Measurements from ENCODE around the gene EIF2AK3.
A peak's percentile ranks its signal among the peaks of the same experiment; 100 is the strongest.
"Not testable (repeated sequence)": the region's sequence is repeated elsewhere in the genome, so short reads cannot be mapped to it uniquely, and the experiment has no call there.

Gene EIF2AK3

DNA sequence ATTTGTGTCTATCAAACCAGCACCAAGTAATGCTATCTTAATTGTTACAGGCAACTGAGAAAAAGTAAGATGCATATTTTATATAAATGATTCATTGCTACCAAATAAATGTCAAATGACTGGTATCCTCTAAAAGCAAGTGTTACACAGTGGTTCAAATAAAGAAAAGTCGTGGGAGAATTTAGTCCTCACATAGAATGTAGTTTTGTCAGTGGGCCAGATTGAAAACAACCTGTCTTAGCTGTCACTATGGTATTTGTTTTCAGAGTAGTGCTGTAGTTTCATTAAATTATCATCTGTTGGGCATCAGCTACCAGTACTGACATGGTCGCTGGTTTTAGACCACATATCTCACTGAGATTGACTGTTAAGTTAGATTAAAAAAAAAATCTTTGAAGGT, 10.2 kb upstream of the EIF2AK3 start:
- DNase-seq (ENCODE audit: low read depth in 2 of 2) = no peak

DNA sequence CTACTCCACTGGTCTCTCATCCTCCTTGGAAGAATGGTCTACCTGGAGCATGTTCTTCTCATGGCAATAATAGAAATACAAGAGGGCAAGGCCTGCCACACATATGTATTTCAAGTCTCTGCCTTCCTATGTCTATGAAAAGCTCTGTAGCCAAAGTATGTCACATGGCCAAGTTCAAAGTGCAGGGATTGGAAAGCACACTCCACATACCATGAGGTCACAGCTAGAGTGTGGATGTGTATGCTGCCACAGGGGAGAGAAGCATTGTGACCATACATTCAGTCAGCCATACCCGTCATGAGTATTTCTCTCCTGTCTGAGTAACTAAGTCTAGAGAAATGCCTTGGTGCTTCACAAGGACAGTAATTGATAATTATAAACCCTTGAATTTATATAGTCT, 8.8 kb upstream of the EIF2AK3 start:
- DNase-seq (ENCODE audit: low read depth in 2 of 2) = no peak

DNA sequence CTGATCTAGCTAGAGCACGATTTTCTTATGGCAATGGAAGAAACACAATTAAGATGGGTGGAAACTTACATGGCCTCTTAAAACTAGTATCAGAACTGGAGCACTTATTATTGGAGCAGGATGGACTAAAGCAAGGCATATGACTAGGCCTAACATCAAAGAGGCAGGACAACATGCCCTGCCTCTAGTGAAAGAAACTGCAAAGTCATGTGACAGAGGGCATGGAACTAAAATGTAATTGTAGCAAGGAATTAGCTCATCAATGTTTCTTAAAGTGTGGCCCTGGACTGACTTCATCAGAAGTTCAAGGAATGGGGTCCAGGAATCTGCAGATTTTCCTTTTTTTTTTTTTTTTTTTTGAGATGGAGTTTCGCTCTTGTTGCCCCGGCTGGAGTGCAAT, 5.3 kb upstream of the EIF2AK3 start:
- DNase-seq (ENCODE audit: low read depth in 2 of 2) = no peak

DNA sequence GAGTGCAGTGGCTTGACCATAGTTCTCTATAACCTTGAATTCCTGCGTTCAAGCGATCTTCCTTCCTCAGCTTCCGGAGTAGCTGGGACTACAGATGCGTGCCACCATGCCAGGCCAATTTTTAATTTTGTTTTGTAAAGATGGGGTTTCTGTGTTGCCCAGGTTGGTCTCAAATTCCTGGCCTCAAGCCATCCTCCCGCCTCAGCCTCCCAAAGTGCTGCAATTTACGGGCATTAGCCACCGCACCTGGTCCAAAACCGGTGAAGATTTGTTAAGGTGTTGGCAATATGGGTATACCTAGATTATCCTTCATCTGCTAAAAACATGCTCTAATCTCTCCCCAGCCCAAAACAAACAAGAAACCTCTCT, 1.3 kb upstream of the EIF2AK3 start:
- no peak for DNase-seq (ENCODE audit: low read depth in 2 of 2)

DNA sequence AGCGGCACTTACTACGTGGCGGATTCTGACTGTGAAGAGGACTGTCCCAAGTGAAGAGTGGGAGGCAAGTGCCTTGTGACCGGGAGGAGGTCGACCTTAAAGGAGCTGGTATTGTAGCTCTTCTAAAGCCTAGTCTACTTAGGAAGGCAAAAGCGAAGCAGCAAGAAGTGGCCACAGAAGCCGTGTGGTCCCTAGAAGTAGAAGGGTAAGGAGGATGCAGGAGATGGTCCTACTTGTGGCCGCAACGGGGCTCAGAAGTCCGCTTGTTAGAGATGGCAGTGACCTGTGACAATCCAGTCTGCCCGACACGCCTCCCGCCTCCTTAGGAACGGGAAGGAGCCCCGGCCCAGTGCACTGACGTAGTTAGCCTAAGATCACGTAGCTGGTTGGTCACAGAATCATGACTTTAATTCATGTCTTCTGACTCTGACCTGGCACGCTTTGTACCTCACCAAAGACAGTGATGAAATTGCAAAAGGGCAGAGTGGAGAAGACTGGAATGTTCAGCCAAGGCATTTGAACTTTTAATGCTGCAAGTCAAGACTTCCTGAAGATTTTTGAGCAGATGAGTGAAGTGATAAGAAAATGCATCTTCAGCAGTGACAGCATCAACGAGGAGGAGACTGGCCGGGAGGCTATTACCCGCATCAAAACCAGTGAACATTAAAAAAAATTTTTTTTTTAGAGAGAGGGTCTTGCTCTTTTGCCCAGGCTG, 749 bp upstream of the EIF2AK3 start:
- DNase-seq (ENCODE audit: low read depth in 2 of 2) = peak; percentile 27 to 37

DNA sequence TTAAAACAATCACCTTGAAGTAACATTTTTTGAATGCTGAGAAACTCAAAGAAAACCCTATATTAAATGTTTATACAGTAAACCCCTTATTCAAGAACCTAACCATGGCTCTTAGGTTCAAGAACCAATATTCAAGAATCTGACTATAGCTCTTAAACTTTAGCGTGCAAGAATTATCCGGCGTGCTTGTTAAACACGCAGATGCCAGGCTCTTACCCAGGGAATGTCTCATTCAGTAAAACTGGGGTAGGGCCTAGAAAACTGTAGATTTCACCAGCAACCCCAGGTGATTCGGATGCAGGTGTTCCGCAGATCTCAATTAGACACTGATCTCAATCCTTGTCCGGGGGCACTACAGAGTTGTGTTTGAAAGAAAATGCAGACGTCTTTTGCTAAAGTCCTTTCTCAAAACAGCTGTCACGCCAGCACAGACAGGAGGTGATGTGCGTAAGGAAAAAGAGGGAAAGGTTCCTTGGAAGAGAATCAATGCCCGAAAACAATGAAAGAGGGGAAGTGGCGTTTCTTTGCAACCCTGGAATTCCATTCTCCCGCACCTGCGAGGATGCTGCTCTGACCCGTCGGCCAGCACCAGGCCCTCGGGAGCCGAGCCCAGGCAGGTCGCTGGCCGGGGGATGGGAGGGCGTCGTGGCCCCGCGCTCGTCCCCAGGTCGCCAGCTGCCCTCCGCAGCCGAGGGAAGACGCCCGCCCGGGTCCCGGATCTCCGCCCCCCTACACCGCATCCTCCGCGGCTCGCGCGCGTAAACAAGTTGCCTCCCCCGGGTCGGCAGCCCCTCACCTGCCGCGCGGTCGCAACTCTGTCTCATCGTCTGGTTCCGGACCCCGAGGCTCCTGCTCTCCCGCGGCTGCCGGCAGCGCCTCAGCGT, 851 bp downstream of the EIF2AK3 start:
- DNase-seq (ENCODE audit: low read depth in 2 of 2) = peak in 1 of 2 donors; percentile 8

DNA sequence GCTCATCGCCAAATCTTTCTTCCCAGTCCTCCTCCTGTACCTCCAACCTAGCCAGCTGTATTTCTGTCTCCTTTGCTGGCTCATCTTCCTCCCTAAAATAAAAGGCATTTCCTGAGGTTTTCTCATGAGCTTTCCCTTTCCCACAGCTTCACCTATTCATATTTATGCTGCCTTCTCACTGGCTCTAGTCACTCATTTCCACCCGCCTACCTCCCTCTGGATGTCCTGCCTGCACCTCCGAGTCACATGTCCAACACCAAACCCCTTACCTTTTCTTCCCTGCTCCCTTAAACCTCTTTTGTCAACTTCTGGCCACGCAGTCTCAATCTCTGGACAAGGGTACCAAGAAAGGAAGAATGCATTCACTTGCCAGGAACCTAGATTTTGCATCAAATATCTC, 2.8 kb downstream of the EIF2AK3 start:
- no peak for DNase-seq (ENCODE audit: low read depth in 2 of 2)

DNA sequence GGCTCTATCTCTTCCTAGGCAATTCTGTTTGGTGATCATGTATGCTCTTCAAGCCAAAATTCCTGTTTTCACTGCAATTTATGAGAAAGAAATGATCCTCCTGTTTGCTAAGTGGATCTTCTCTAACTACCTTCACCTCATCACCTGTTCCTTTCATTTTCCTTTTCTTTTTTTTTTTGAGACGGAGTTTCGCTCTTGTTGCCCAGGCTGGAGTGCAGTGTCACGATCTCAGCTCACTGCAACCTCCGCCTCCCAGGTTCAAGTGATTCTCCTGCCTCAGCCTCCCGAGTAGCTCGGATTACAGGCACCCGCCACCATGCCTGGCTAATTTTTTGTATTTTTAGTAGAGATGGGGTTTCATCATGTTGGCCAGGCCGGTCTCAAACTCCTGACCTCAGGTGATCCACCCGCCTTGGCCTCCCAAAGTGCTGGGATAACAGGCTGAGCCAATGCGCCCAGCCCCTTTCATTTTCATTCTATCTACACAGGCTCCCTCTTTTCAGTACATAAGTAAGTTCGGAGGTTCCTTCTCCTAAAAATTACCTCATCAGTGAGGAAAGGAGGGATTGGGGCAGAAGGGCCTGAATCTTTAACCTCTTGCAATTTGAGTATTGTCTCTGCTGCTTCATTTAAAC, 3.3 kb downstream of the EIF2AK3 start:
- DNase-seq (ENCODE audit: low read depth in 2 of 2) = not testable (repeated sequence)

DNA sequence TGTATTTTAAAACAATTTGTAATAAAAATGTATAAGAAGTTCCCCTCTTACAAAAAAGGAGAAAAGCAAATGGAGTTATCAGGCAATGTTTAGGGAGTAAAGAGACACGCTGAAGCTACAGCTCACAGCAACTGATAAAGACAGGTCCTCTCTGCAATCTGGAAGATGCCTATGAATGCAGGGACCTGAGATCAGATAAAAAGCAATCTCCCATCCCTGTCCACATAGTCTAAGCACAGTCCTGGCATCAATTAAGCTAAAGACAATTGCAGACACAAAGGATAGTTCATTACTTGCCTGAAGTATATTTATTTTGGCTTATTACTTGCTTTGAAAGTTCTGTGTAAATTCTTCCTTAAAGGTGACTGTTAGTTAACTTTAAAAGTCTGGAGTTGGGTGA, 5.0 kb downstream of the EIF2AK3 start:
- DNase-seq (ENCODE audit: low read depth in 2 of 2) = no peak

DNA sequence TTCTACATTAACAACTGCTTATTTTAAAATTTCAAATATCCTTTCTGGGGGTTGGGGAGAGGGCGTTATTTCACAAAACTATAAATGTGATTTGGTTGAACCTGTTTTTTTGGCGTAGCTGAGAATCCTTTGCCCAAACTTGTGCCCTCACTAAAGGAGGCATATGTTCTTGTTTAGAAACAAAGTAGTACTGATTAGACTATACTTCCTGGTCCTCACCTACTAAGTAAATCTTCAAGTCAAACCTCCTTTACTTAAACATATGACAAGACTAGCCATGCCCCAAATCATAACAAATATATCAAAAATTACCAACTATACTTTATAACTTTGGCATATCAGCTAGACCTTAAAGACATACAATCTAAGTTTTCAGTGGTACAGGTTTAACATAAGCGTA, 5.8 kb downstream of the EIF2AK3 start:
- no peak for DNase-seq (ENCODE audit: low read depth in 2 of 2)

DNA sequence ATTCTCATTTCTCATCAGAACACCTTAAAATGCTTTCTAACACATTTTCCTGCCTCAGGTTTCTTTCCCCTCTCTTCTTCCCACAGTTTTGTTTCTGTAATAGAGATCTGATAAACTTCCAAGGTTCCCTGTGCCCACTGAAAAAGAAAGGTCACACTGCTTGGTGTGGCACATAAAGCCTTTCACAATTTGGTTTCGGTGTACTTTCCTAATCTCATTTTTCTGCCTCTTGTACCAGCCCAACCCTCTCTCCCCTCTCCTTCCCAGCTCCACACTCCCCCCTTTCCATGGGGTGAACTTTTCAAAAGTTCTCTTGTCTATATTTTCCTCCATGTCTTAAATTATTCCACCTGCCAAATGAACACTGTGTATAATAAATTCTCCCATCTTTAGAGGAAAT, 7.2 kb downstream of the EIF2AK3 start:
- DNase-seq (ENCODE audit: low read depth in 2 of 2) = no peak

DNA sequence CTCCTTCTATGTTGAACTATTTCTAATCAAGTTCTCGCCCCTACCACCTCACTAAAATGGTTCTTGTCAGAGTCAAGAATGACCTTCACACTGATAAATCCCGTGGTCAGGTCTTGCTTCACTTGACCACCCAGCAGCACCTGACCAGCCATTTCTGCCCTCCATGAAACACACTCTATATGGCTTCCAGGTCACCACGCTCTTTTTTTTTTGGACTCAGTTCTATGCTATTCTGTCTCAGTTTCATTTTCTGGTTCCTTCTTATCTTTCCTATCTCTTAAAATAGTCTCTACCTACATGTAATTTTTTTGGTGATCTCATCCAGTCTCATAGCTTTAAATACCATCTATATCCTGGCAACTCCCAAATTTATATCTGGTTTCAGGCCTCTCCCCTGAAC, 11.4 kb downstream of the EIF2AK3 start:
- no peak for DNase-seq (ENCODE audit: low read depth in 2 of 2)

DNA sequence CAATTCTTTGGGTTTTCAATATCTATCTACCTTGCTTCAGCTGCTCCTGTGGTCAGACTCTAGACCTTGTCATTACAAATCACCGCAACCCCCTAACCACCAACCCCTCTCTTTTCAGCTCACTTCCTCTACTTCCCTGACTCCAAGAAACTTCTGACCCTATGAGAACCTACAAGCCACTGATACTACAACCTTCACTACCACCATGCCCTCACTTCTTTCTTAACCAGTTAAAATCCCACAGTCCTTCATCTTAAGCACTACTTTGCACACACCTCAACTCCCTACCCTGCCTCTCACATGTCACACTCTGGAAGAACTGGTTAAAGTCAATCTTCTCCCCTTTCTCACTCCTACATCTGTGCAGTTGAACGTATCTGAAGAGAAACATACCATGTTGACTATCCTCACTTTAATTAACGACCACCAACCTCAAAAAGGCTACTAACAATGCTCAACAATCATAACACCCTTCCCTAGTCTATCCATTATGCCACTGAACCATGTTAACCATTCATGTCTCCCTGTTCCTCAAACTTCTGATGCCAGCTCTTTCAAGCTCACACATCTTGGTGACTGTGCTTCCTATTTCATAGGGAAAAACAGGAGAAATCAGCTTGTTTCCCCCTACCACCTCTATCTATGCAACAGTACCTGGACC, 12.6 kb downstream of the EIF2AK3 start:
- no peak for DNase-seq (ENCODE audit: low read depth in 2 of 2)

DNA sequence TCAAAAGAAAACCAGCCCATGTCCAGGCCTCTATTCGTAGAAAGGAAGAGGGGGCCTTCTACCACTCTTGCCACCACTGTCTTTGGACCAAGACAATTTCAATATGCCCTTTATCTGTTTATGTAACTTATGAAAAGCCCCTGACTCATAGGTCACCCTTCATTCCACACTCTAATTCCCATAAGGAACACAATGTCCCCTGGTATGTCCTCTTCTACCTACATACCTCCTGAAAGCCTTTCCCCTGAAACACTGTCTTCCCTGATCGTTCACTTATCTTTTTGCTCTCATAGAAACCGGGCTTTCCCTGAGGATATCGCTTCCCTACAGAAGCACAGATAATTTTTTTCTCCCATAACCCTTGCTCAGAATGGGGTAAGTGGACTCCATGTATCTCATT, 13.3 kb downstream of the EIF2AK3 start:
- DNase-seq (ENCODE audit: low read depth in 2 of 2) = no peak

DNA sequence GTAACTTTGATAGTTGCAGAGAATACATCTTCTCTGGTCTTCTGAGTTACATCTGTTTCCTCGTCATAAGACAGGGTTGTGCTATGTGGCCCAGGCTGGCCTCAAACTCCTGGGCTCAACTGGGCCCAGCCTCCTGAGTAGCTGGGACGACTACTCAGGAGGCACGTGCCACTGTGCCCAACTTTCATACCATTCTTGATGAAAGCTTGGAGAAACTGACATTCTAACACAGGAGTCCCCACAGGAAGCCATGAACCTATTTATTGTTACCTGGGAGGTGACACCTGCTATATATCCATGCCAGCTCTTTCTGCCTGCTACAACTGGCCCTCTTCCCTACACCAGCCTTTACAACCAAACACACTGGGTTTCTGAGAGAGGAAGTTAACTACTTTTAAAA, 19.1 kb downstream of the EIF2AK3 start:
- no peak for DNase-seq (ENCODE audit: low read depth in 2 of 2)

DNA sequence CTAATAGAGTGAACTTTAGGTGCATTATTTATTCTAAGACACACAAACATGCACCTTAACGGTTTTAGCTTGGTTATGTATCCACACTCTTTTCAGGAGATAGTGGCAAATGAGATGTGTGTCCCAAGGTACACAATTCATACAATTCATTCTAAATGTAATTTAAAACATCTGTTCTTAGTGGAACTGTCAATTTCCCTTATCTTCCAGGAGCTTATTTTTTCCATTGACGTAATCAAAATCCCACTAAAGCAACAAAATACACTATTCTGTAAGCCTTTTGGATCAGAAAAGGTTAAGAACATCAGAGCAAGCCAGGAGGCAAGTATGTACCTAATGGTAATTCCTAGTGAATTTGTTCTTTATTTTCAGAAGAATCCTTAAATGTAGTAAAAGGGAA, 19.8 kb downstream of the EIF2AK3 start:
- no peak for DNase-seq (ENCODE audit: low read depth in 2 of 2)

DNA sequence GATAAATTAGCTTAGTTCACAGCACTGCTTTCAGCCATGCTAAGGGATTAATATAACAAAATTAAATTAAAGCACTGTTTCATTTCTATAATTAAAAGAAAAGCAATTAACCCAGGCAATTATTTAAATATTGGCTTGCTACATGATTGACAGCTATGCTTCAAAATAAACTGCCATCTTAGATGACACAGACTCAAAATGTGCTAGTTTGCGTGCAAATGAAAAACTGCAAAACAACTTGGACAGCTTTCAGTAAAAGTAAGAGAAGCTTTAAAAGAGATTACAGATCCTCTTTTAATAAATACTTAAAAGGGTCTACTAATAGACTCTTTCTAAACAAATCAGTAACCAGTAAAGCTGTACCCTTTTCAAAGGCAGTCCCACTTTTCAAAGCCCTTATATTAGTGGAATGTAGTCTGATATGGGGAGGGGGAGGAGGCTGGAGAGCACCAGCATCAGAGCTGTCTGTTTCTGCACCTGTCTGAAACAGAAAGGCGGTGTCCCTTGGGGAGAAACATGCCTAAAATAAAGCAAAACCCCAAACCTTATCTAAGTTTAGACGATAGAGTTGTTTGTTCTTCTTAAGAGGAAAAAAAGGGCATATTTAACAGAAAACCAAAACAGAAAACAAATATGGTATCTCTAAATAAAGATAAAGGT, 20.8 kb downstream of the EIF2AK3 start:
- DNase-seq (ENCODE audit: low read depth in 2 of 2) = no peak

DNA sequence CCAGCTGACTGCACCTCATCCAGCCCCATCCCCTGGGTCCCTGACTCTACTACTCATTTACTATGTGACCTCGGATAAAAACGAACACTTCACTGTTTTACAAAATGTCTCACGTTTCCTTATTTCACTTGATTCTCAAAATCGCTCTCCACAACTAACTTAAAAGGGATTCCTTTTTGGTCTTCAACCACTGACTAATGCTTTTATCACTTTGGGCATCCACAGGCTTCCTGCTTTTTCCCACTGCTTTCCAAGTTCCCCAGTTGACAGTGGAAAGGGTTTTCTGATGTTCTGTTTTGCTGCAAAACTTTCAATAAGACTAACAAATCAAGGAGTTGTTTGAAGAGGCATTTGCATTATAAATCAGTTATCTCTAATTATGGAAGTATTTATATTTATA, 24.1 kb downstream of the EIF2AK3 start:
- no peak for DNase-seq (ENCODE audit: low read depth in 2 of 2)

DNA sequence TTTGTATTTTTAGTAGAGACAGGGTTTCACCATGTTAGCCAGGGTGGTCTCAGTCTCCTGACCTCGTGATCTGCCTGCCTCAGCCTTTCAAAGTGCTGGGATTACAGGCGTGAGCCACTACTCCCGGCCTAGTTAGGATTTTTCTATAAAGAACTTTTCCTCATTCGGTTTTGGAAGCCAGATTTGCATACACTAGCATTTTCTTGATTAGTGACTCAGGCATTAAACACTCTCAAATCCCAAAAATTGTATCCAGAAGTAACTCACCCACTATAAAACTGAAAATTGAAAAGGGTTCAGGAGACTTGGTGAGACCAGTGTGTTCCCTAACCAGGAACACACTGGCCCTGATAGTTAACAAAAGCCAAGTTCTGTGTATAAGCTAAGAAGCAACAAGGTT, 25.2 kb downstream of the EIF2AK3 start:
- no peak for DNase-seq (ENCODE audit: low read depth in 2 of 2)

DNA sequence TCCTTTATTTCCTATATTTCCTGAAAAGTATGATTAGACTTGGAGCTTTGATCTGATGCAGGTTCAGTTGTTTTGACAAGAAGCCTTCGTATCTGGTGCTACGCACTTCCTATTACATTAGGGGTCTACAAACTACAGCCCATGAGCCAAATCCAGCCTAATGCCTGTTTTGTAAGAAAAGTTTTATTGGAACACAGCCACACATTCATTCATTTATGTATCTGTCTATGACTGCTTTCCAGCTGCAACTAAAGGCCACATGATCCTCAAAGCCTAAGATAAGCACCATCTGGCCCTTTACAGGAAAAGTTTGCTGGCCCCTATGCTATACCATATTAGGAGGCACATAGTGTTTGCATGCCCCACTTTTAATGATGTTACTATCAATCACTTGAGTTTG, 26.0 kb downstream of the EIF2AK3 start:
- DNase-seq (ENCODE audit: low read depth in 2 of 2) = no peak

DNA sequence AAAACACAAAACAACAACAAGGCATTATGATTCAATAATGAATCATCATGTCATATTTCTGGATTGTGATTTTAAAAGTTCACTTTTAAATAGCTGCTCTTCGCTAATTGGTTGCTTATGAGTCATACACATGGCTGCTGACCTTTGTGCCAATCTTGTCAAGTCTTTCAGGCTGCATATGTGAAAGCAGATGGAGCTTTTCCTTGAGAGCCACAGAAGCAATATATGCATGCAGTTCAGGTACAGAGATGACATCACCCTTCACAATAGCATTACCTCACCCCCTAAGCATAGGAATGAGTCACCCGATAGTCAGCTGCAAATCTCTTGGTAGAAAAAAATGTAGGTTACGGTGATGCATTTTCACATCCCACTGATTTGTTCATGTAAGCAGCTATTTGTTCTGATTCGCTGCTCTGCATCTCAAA, 27.2 kb downstream of the EIF2AK3 start:
- DNase-seq (ENCODE audit: low read depth in 2 of 2) = peak; percentile 1 to 12

DNA sequence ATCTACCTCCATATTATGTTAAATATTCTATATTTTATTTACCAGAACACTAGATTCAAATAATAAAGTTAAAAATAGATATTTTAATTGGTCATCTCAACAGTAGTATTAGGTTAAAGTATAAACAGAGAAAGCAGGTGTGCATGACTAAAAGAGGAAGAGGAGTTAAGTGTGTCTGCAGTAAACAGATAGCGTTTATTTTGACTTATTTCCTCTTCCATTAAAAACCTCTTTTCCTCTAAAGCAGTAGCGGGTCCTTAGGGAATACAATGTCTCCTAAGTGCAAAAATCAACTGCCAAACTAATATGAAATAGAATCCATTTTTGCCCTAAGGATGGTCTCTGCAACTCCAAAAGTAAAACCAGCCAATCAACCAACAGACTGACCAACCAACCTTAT, 27.7 kb downstream of the EIF2AK3 start:
- DNase-seq (ENCODE audit: low read depth in 2 of 2) = no peak
